ENCODE data around the gene GALNT3. TPM values are rescaled to one million over a fixed set of nuclear protein-coding genes. Genes with fewer than 3 reads are reported as not detected.
A peak's percentile ranks its signal among the peaks of the same experiment; 100 is the strongest.

GALNT3 gene
- polyA plus RNA-seq, 3 donors, result 5.5 to 8.3 (median 7.5) TPM

GRCh38 chr2:165794536-165794928 is 485 bp upstream of the GALNT3 start:
- no peaks in the 10 kb centered on the region for H3K36me3 ChIP-seq (replicated peaks in 1 of 2; ENCODE audit: control insufficient read depth in 1 of 2, insufficient read depth in 2 of 2, low read length in 2 of 2)
- peaks cover 0 to under 1% (median 0%) of the 10 kb centered on the region in 7 donors for H3K9me3 Mint-ChIP-seq
- no peaks in the 10 kb centered on the region for H3K27me3 ChIP-seq (ENCODE audit: control insufficient read depth in 2 of 2, insufficient read depth in 2 of 2, low read length in 2 of 2)
- H3K4me1 ChIP-seq (ENCODE audit: control insufficient read depth in 1 of 2, insufficient read depth in 2 of 2, low read length in 2 of 2), result peaks cover 23 to 26% of the 10 kb centered on the region in 2 donors
- peak overlapping the region; percentile 86 for H3K4me2 ChIP-seq (replicated peaks; ENCODE audit: extremely low read depth, low read length, poor library complexity, severe bottlenecking)
- peak; percentile 77 to 87 (median 85) for DNase-seq
- under 1% methylated on average over 18 of the region's 18 CpGs for WGBS (ENCODE audit: insufficient coverage)
- H4K20me1 ChIP-seq (ENCODE audit: insufficient read depth, low read length), result no peaks in the 10 kb centered on the region
- peak overlapping the region; percentile 79 to 88 for H3K27ac ChIP-seq (ENCODE audit: low read depth in 1 of 2, low read length in 2 of 2)
- no peaks in the 10 kb centered on the region for H3K27me3 Mint-ChIP-seq (ENCODE audit: low read depth in 3 of 3)
- no peaks in the 10 kb centered on the region for H3K9me3 ChIP-seq (replicated peaks in 1 of 2; ENCODE audit: control insufficient read depth in 1 of 2, insufficient read depth in 1 of 2, low read length in 2 of 2)
- peak overlapping the region; percentile 92 to 98 (median 96) for H3K27ac Mint-ChIP-seq
- peak overlapping the region; percentile 77 to 89 (median 87) for H3K4me3 ChIP-seq (replicated peaks in 1 of 3; ENCODE audit: low read depth in 2 of 3, low read length in 3 of 3)
- intact Hi-C loops (cut with micrococcal nuclease), result loop anchor here in 1 of 2 donors (5.0 kb wide), 1 partner anchor 78 kb away; no protein-coding TSS in a partner anchor
- peaks cover 3 to 6% of the 10 kb centered on the region in 2 donors for H3K36me3 Mint-ChIP-seq
- H3K9ac ChIP-seq (ENCODE audit: insufficient read depth, low read length, poor library complexity, severe bottlenecking), result peak overlapping the region; percentile 84
- H3K79me2 ChIP-seq (ENCODE audit: insufficient read depth, low read length), result peaks cover 63% of the 10 kb centered on the region
- peaks cover 53% of the 10 kb centered on the region for H3K4me1 Mint-ChIP-seq
- peak overlapping the region; percentile 75 for H2AFZ ChIP-seq (ENCODE audit: insufficient read depth, low read depth, low read length, poor library complexity, severe bottlenecking)
- TF ChIP-seq CTCF (IDR thresholded peaks at IDR 0.05), result no peak
- peak overlapping the region; percentile 98 to 99 for H3K4me3 Mint-ChIP-seq

- H2AFZ ChIP-seq (ENCODE audit: insufficient read depth, low read depth, low read length, poor library complexity, severe bottlenecking), result peak overlapping the region; percentile 75
- H3K36me3 ChIP-seq (replicated peaks in 1 of 2; ENCODE audit: control insufficient read depth in 1 of 2, insufficient read depth in 2 of 2, low read length in 2 of 2), result no peaks in the 10 kb centered on the region
- H4K20me1 ChIP-seq (ENCODE audit: insufficient read depth, low read length), result no peaks in the 10 kb centered on the region
- peak; percentile 15 to 49 (median 17) for DNase-seq
- peak overlapping the region; percentile 86 for H3K4me2 ChIP-seq (replicated peaks; ENCODE audit: extremely low read depth, low read length, poor library complexity, severe bottlenecking)
- Mint-ChIP-seq H3K27me3 (ENCODE audit: low read depth in 3 of 3) (no peaks in the 10 kb centered on the region), H3K27ac (peak overlapping the region in 5 of 7 donors; percentile 63 to 92 (median 87)), H3K4me3 (peak overlapping the region; percentile 98 to 99), H3K36me3 (peaks cover 2 to 9% of the 10 kb centered on the region in 2 donors), H3K9me3 (no peaks in the 10 kb centered on the region), H3K4me1 (peaks cover 56% of the 10 kb centered on the region)
- intact Hi-C loops (cut with micrococcal nuclease), result loop anchor here in 1 of 2 donors (5.0 kb wide), 1 partner anchor 79 kb away; no protein-coding TSS in a partner anchor
- no peaks in the 10 kb centered on the region for H3K9me3 ChIP-seq (replicated peaks in 1 of 2; ENCODE audit: control insufficient read depth in 1 of 2, insufficient read depth in 1 of 2, low read length in 2 of 2)
- peaks cover 23 to 26% of the 10 kb centered on the region in 2 donors for H3K4me1 ChIP-seq (ENCODE audit: control insufficient read depth in 1 of 2, insufficient read depth in 2 of 2, low read length in 2 of 2)
- peak overlapping the region; percentile 77 to 89 (median 87) for H3K4me3 ChIP-seq (replicated peaks in 1 of 3; ENCODE audit: low read depth in 2 of 3, low read length in 3 of 3)
- H3K9ac ChIP-seq (ENCODE audit: insufficient read depth, low read length, poor library complexity, severe bottlenecking), result peak overlapping the region; percentile 84
- no peak for TF ChIP-seq CTCF (IDR thresholded peaks at IDR 0.05)
- H3K27ac ChIP-seq (ENCODE audit: low read depth in 1 of 2, low read length in 2 of 2), result peak overlapping the region in 1 of 2 donors; percentile 88
- 0% methylated on average over 33 of the region's 35 CpGs for WGBS (ENCODE audit: insufficient coverage)
- peaks cover 76% of the 10 kb centered on the region for H3K79me2 ChIP-seq (ENCODE audit: insufficient read depth, low read length)
- no peaks in the 10 kb centered on the region for H3K27me3 ChIP-seq (ENCODE audit: control insufficient read depth in 2 of 2, insufficient read depth in 2 of 2, low read length in 2 of 2)
These were observed 777 bp downstream of the GALNT3 start for GRCh38 chr2:165793161-165793778.
